Lung (tissue), 12 donors: ENCODE results near the gene CEP128. TPM values are rescaled to one million over a fixed set of nuclear protein-coding genes. Genes with fewer than 3 reads are reported as not detected.

ENCODE experiments used
- ATAC-seq: fragments of 200-7000 bp; cut with Tn5 transposase; one replicate; pipeline ENCODE4 v1.9.1; 2020; ENCODE audit warnings: moderate number of reproducible peaks; ENCODE audit not compliant: insufficient read depth, low FRiP score
- DNase-seq, 3 donors: peaks; one replicate each; pipeline ENCODE4 v3.0.0-alpha.2; 2013 to 2017
- H3K27ac ChIP-seq, 2 donors: one replicate each; pipeline ENCODE4 v1.5.1; 2013; ENCODE audit warnings: mild to moderate bottlenecking in 2 of 2, moderate library complexity in 2 of 2, control low read depth in 1 of 2, inconsistent platforms in 1 of 2, low read depth in 1 of 2, low read length in 1 of 2
- H3K27me3 ChIP-seq, 3 donors: one replicate each; pipeline ENCODE4 v1.5.1; 2013; ENCODE audit warnings: low read length in 2 of 3; ENCODE audit not compliant: control insufficient read depth in 3 of 3, insufficient read depth in 3 of 3
- H3K36me3 ChIP-seq, 4 donors: one replicate each; pipeline ENCODE4 v1.5.1; 2013; ENCODE audit warnings: low read length in 4 of 4, mild to moderate bottlenecking in 1 of 4, moderate library complexity in 1 of 4; ENCODE audit not compliant: control insufficient read depth in 4 of 4, insufficient read depth in 4 of 4
- H3K4me1 ChIP-seq, 5 donors: one replicate each; pipeline ENCODE4 v1.5.1; 2013; ENCODE audit warnings: low read length in 5 of 5, mild to moderate bottlenecking in 2 of 5, moderate library complexity in 1 of 5; ENCODE audit not compliant: control insufficient read depth in 5 of 5, insufficient read depth in 5 of 5
- H3K4me3 ChIP-seq: one replicate; pipeline ENCODE4 v1.5.1; 2013; ENCODE audit warnings: mild to moderate bottlenecking, control low read depth, moderate library complexity
- H3K9ac ChIP-seq, 2 donors: one replicate each; pipeline ENCODE4 v1.5.1; 2013; ENCODE audit warnings: low read length in 2 of 2, control low read depth in 1 of 2; ENCODE audit not compliant: insufficient read depth in 1 of 2
- H3K9me3 ChIP-seq, 4 donors: one replicate each; pipeline ENCODE4 v1.5.1; 2013; ENCODE audit warnings: low read length in 3 of 4, mild to moderate bottlenecking in 1 of 4, moderate library complexity in 1 of 4; ENCODE audit not compliant: control insufficient read depth in 4 of 4, insufficient read depth in 3 of 4
- CTCF ChIP-seq: IDR thresholded peaks from 2 replicates; pipeline ENCODE4 v1.5.1; 2012; ENCODE audit warnings: mild to moderate bottlenecking; ENCODE audit errors: control extremely low read depth, extremely low read depth
- WGBS, 2 donors: extraction: QIAGEN DNeasy Blood & Tissue Kit; methylation state at CpG; one replicate each; pipeline ENCODE4 v1.1.7; 2013; 5-methylcytosine and 5-hydroxymethylcytosine counted together
- polyA plus RNA-seq, 2 donors: library from polyadenylated mRNA; stranded (reverse); fragments of 200-250 nt; gene quantifications; one replicate each; pipeline ENCODE4 v1.2.1, GENCODE V29; 2013
- total RNA-seq, 2 donors: library from RNA; depleted of rRNA in 1 of 2; stranded (reverse); fragments of >200 nt in 1 of 2; gene quantifications; one replicate each; pipeline ENCODE4 v1.2.1, GENCODE V29; 2014 to 2021
- donor health status: control.
- donor health status: control.
- donor health status: Bipolar disorder and iron deficiency.
- donor health status: healthy.
- donor health status: DM: yes; HTN: yes; CAD: no.

Gene CEP128
- total and polyA plus RNA-seq, 4 donors: 1.1 to 12.0 (median 6.2) TPM

DNA sequence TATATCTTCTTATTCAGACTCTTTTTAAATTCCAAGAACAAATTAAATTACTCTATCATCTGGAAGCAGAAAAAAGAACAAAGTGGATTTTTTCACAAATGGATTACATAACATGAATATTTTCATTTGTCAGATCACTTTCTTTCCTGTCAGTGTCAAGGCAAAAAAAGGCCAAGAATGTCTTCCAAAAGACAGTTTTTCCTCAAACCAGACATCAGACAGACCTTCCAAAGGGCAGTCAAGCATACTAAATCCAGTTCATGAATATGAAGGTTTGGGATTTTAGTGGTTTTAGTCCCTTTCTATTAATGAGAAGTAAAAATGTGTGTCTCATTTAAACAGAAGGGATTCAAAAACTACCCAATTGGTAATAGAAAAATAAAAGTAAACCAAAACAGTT, 336.0 kb downstream of the CEP128 start:
- Histone ChIP-seq H3K36me3 (no peaks in the 10 kb centered on the region), H3K27ac (no peak overlapping the region), H3K4me1 (peaks cover 0 to 17% (median 0%) of the 10 kb centered on the region in 5 donors), H3K4me3 (no peak overlapping the region), H3K9ac (no peak overlapping the region), H3K27me3 (no peaks in the 10 kb centered on the region), H3K9me3 (no peaks in the 10 kb centered on the region)
- no peak for DNase-seq
- ATAC-seq: no peak
- no peak for TF ChIP-seq CTCF

GRCh38 chr14:80602946-80603345, 338.6 kb downstream of the CEP128 start:
- ATAC-seq: no peak
- H3K9me3 ChIP-seq: no peaks in the 10 kb centered on the region
- H3K36me3 ChIP-seq: no peaks in the 10 kb centered on the region
- no peaks in the 10 kb centered on the region for H3K27me3 ChIP-seq
- 83 to 90% methylated on average over 1 of the region's 1 CpG for WGBS, 2 donors
- H3K4me1 ChIP-seq: peaks cover 0 to 17% (median 0%) of the 10 kb centered on the region in 5 donors
- no peak for TF ChIP-seq CTCF
- H3K4me3 ChIP-seq: no peak overlapping the region
- DNase-seq: no peak
- H3K27ac ChIP-seq: no peak overlapping the region
- no peak overlapping the region for H3K9ac ChIP-seq

DNA sequence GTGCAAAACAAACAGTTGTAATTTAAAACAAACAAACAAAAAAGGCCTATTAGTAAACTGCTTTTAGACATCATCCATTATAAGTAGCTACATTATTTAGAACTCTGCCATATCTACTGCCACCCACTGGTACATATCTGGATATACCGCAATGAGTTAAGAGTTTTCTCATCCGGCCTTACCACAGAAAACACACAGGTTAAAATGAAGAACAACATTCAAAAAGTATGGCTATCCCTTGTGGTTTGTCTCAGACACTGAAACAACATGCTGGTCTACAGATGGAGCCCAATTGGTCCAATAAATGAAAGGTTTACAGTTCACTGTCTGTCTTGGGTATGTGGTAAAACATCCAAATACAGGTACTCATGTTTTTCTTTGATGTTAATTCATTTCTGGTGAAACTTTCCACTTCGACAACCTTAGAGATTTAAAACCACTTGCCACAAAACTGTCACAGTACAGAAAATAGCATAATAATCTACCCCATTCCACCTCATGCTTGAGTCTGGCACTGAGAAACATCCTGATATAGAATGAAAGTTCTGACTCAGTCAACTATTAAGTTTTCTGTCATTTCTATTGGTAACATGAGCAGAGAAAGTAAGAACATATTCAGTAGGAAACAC, 354.3 kb downstream of the CEP128 start:
- WGBS, 2 donors: 64 to 79% methylated on average over 3 of the region's 3 CpGs
- H3K27me3 ChIP-seq: no peaks in the 10 kb centered on the region
- no peak overlapping the region for H3K27ac ChIP-seq
- no peak overlapping the region for H3K4me3 ChIP-seq
- TF ChIP-seq CTCF: no peak
- no peak for ATAC-seq
- H3K4me1 ChIP-seq: peaks cover 0 to 12% (median 7%) of the 10 kb centered on the region in 5 donors
- H3K9me3 ChIP-seq: no peaks in the 10 kb centered on the region
- peak in 2 of 3 donors; percentile 25 to 45 for DNase-seq
- no peak overlapping the region for H3K9ac ChIP-seq
- no peaks in the 10 kb centered on the region for H3K36me3 ChIP-seq

GRCh38 chr14:80586131-80586530, 355.4 kb downstream of the CEP128 start:
- Histone ChIP-seq H3K4me3 (no peak overlapping the region), H3K4me1 (peaks cover 0 to 12% (median 7%) of the 10 kb centered on the region in 5 donors), H3K27ac (no peak overlapping the region), H3K27me3 (no peaks in the 10 kb centered on the region), H3K9me3 (no peaks in the 10 kb centered on the region), H3K36me3 (no peaks in the 10 kb centered on the region), H3K9ac (no peak overlapping the region)
- 85 to 97% methylated on average over 1 of the region's 1 CpG for WGBS, 2 donors
- ATAC-seq: no peak
- no peak for TF ChIP-seq CTCF
- no peak for DNase-seq
